Amniotic epithelial cell (primary cell): ENCODE results near the gene ASGR1.
"Not testable (repeated sequence)": the region's sequence is repeated elsewhere in the genome, so short reads cannot be mapped to it uniquely, and the experiment has no call there.

ENCODE experiments used
- DNase-seq: peaks from one replicate; pipeline ENCODE4 v3.0.0-alpha.2; 2010; ENCODE audit warnings: low read depth

Gene ASGR1

GRCh38 chr17:7158424-7158823 is 20.7 kb downstream of the ASGR1 start:
- not testable (repeated sequence) for DNase-seq

GRCh38 chr17:7156342-7156940 is 22.7 kb downstream of the ASGR1 start:
- no peak for DNase-seq

GRCh38 chr17:7147772-7148171 is 31.4 kb downstream of the ASGR1 start:
- DNase-seq, result no peak

GRCh38 chr17:7146115-7146514 is 33.1 kb downstream of the ASGR1 start:
- no peak for DNase-seq

- no peak for DNase-seq
Measured at GRCh38 chr17:7144213-7144612, 35.0 kb downstream of the ASGR1 start.

- no peak for DNase-seq
Measured at GRCh38 chr17:7141824-7142223, 37.3 kb downstream of the ASGR1 start.

GRCh38 chr17:7139400-7139799 is 39.8 kb downstream of the ASGR1 start:
- no peak for DNase-seq

- DNase-seq, result no peak
Measured at GRCh38 chr17:7138800-7139381, 40.3 kb downstream of the ASGR1 start.

- DNase-seq, result no peak
Measured at GRCh38 chr17:7137171-7137943, 41.8 kb downstream of the ASGR1 start.

- DNase-seq, result peak; percentile 60
Measured at GRCh38 chr17:7136266-7136877, 42.8 kb downstream of the ASGR1 start.

GRCh38 chr17:7133916-7134315 is 45.3 kb downstream of the ASGR1 start:
- no peak for DNase-seq

- no peak for DNase-seq
Measured at GRCh38 chr17:7133424-7133823, 45.7 kb downstream of the ASGR1 start.

- DNase-seq, result peak; percentile 20
Measured at GRCh38 chr17:7132511-7133094, 46.6 kb downstream of the ASGR1 start.

GRCh38 chr17:7131423-7131791 is 47.8 kb downstream of the ASGR1 start:
- no peak for DNase-seq

- DNase-seq, result peak; percentile 35
Measured at GRCh38 chr17:7130621-7131422, 48.3 kb downstream of the ASGR1 start.

- no peak for DNase-seq
Measured at GRCh38 chr17:7129311-7129710, 49.9 kb downstream of the ASGR1 start.

GRCh38 chr17:7128160-7128559 is 51.0 kb downstream of the ASGR1 start:
- DNase-seq, result no peak

GRCh38 chr17:7127501-7127900 is 51.7 kb downstream of the ASGR1 start:
- not testable (repeated sequence) for DNase-seq

GRCh38 chr17:7126386-7126785 is 52.8 kb downstream of the ASGR1 start:
- DNase-seq, result not testable (repeated sequence)

- no peak for DNase-seq
Measured at GRCh38 chr17:7124923-7125322, 54.2 kb downstream of the ASGR1 start.

GRCh38 chr17:7123844-7124243 is 55.3 kb downstream of the ASGR1 start:
- DNase-seq, result no peak
